GM19328 (cell line): ENCODE data around the gene SUPT4H1.

Experiments
- ATAC-seq: cut with Tn5 transposase; IDR thresholded peaks from one replicate; pipeline ENCODE4 v1.9.1; 2021; ENCODE audit warnings: mild to moderate bottlenecking, moderate library complexity; ENCODE audit not compliant: unreplicated experiment

The SUPT4H1 gene

DNA sequence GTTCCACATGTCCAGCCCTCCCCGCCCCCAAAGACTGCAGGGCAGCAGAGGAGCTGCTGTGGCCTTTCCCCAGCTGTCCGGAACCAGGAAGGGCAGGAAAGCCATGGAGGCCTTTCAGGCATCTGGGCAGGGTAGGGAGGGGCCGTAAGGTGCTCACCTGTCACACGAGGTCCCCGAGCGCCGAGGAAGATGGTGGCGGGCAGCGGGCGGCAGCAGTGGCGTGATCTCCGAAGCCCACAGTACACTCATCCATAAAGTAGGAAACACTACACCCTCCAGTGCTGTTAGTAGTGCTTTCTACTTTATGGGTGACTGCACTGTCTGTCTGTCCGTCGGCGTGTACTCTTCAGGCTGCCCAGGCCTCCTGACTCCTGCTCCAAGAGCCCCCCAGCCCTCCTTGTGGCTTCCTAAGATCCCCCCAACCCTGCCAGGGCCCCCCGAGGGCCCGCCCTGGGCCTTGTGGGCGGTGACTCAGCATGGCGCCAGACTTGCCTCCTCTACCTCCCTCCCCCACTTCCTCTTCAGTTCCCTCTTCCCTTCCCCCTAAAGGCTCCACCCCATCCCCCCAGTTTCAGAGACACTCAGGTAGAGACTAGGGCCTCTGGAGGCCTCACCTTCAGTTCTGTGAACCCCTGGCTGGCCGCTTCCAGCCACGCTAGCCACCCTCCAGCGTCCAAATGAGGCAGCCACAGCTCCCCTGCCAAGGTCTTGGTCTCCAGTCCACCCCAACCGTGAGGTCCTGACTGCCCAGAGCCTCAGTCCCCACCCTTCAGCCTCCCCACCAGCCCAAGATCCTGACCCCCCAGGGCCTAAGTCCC, 20.8 kb downstream of the SUPT4H1 start:
- ATAC-seq = no peak

DNA sequence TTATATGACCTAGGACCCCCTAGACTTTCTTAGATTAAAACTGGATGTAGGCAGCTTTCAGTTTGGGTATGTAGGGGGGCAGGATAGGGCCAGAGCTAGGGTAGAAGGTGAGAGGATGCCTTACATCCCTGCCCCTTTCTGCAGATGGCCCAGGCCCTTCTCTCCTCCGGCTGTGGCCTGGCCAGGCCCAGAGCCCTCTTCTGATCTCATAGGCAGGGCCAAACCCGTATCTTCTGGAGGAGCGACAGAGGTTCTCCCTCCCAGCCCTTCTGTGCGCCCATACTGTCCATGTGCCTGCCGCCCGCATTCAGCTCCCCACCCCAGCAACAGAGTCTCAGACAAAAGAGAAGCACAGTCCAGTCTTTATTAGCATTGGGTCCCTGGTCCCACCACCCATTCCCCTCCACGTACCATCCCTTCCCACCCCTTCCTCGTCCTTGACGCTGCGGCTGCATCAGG, 21.4 kb downstream of the SUPT4H1 start:
- no peak for ATAC-seq

GRCh38 chr17:58329810-58330537, 22.0 kb downstream of the SUPT4H1 start:
- ATAC-seq = peak; percentile 18

DNA sequence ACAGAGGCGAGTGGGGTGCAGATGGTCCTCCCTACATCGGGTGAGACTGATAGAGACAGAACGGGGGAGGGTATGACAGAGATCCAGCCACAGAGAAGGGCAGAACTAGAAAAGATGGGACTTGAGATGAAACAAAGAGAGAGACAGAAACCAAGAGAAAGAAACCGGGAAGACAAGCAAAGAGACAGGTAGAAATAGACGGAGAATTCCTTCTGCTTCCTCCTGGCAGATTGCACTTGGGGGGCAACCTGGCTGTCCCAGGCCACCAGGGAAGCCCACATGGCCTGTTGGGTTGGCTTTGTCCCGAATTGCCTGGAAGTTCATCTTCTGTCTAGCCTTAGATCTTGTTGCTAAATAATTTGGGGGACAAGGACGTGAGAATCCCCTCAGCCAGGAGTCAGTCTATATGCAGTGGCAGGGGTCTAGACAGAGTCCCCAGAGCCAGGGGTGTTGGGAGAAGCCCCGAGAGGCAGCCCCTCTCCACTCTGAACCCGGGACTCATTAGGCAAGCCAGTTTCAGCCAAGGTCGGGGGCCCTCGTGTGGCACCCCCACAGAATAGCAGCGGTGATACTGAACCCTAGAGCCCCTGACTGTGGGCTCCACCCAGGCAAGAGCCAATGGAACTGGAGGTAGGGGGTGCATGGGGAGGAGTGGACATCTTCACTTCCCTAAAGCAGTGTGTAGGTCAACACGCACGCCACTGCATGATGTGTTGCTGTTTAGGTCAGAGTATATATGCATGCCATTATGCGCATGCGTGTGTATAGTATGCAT, 22.8 kb downstream of the SUPT4H1 start:
- ATAC-seq = peak; percentile 43

GRCh38 chr17:58328195-58329034, 23.6 kb downstream of the SUPT4H1 start, which contains the start of gene TSPOAP1:
TSPOAP1 (minus strand) TSS chr17:58328795; CDS start chr17:58327920, 875 bp downstream.
- ATAC-seq = no peak

DNA sequence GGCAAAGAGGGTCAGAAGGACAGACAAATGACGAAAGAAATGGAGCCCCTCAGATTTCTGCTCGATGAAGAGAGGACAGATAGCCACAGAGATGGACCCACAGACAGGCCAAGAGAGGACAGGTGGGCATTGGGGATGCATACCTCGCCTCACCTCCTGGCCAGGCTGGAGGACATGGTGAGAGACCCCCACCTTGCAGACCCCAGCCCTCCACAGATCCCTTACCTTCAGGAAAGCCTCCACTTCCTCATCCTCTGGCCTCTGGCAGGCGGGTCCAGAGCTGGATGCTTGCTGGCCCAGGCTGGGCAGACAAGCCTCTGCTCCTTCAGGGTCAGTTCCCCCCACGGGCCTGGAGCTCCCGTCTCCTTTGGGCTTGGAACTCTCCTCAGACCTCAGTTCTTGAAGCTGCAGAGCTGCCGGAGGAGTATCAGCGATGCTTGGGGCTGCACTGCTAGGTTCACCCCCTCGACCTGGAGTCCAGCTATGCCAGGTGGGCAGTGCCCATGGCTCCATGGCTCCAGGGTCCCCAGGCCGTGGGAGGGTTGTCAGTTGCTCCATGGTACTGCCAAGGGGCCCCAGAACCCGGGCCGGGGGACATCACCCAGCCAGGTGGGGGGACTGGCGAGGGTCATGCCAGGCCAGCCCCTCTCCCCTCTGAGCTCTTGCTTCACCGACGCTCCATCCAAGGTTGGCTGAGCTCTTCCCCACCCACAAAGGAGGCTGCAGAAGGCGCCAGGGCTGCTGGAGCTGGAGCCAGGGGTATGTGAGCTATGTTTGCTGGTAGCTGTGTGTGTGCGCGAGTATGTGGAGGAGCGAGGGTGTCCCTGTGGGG, 24.4 kb downstream of the SUPT4H1 start:
- ATAC-seq = no peak

GRCh38 chr17:58326609-58327362, 25.2 kb downstream of the SUPT4H1 start:
- ATAC-seq = no peak

GRCh38 chr17:58325976-58326468, 26.0 kb downstream of the SUPT4H1 start:
- ATAC-seq = no peak

- ATAC-seq = no peak
These were observed 26.7 kb downstream of the SUPT4H1 start for GRCh38 chr17:58325289-58325726.

DNA sequence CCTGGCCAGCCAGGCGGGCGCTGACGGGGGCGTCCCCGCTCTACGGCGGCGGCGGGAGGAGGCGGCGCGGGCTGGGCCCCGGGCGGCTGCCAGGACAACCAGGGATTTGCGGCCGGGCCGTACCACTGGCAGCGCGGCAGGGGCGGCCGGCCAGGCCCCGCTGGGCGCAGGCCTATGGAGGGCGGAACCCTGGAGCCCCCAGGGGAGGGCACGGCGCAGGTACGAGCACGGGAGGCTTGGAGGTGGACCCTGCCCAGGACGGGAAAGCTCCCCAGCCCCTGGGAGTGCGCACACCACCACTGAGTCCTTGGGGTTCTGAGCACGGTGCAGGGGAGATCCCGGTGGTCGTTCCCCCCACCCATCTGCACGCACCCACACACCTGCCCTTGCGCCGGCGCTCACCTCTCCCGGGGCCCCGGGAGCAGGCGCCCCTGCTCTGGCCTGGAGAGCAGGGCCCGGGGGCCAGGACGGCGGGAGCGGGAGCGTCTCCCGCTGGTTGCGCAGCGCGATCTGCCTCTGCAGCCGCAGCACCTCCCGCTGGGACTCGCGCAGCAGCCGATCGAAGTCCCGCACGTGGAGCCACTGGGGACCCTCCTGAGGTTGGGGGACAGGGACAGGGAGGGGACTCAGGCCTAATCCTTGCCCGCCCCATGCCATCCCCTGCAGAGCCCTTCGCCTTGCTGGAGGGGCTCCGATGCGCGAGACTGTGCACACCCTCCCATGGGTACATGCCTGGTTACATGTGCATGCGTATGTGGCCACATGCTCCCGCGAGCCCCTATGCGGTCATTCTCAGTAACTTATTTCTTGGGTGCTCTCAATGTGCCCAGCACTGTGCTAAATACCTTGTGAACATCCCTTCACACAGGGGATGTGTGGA, 27.4 kb downstream of the SUPT4H1 start:
- no peak for ATAC-seq

DNA sequence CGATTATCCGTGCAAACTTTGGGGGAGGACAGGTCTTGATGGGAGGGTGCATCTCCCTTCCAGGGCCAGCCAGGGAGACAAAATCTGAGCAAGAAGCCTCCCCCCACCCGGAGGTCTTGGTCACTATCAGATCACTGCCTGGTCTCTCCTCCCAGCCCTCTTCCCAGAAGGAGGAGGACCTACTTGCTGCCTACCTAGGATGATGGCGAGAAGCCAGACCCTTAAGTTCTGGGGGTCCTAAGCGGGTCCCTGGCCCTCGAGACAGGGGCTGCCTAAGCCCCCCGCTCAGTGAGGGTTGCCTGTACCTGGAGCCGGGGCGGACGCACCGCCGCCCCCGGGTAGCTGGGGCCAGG, 28.0 kb downstream of the SUPT4H1 start:
- ATAC-seq = no peak

DNA sequence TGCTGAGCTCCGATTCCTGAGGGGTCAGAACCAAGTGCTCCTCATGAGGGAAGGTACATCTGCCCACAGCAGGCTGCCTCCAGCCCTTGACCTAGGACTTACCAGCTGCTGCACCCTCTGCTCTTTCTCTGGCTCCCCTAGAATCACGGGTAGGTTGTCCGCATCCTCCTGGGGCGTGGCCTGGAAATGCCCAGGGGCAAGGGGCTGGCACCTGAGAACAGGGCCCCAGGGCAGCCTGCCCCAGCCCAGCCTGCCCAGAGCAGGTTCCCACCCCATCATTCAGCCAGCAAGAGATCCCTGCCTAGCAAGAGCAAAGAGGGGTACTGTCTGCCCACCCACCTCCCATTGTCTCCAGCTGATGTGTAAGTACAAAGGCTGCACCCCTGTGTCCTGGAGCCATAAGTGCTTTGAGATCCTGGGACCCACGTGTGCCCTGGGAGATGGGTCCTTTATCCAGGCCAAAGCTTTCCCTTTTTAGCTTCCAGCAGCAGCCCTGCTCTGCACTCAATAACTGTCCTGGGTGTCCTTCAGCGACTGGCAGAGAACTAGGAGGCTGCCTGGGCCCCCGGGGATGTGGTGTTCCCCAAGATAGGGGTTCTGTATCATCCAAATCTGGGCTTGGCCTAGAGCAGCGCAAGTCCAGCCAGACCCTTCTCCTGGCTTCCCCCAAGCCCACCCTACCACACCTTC, 28.5 kb downstream of the SUPT4H1 start:
- no peak for ATAC-seq

DNA sequence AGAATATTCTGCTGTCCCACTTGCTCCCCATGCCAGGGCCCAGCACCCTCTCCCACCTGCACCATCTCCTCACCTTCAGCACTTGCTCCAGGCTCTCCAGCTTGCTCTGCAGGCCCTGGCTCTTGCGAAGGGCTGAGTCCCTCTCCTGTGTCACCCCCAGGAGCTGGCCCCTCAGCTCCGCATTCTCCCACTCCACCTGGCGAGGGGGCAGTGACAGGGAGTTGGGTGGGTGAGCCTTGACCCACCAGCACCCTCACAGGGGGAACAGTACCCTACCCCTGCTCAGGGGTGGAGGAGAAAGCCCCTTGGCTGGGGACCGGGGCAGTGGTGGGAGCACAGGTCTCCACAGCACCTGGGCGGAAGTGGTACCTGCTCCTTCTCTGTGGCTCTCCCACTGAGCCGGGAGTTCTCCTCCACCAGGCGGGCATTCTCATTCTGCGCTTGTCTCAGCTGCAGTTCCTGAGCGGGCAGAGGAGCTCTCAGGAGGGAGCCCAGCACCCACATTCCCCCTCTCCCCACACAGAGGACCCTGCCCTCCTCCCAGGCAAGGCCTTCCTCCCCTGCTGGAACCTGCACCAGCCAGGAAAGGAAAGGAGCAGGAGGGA, 29.3 kb downstream of the SUPT4H1 start:
- no peak for ATAC-seq

GRCh38 chr17:58321571-58322525, 30.2 kb downstream of the SUPT4H1 start:
- no peak for ATAC-seq

DNA sequence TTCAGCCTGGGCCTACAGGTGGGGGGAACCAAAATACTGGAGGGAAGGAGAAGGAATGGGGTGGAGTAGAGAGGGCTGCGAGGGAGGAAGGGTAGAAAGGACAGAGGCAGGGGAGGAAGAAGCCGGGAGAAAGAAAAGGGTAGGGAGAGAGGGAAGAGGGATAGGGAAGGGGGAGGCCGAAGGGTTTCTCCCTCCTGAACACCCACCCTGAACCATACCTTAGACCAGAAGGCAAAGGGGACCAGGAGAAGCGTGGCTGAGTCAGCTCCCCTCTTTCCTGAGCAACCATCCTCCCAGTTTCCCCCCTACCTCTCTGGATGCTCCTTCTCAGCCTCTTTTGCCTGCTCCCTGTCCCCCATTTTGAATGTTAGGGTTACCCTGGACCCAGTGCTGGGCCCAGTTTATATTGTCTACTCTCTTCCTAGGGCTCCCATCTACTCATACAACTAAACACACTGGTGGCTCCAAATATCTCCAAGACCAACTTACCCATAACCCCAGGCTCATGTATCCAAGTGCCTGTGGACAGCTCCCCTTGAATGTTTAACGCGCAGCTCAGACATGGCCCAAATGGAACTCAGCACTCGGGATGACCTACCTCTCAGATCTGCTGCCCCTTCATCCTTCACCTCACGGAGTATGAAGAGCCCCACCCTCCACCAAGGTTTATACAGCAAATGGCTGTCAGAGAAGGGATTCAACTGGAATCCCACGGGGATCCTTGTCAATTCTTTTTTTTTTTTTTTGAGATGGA, 31.3 kb downstream of the SUPT4H1 start:
- ATAC-seq = no peak
